ENCODE data around the gene STIP1. TPM values are rescaled to one million over a fixed set of nuclear protein-coding genes. Genes with fewer than 3 reads are reported as not detected.
A peak's percentile ranks its signal among the peaks of the same experiment; 100 is the strongest.

STIP1 gene
- total RNA-seq, 1 donor from 2014 or later: 252 TPM

DNA sequence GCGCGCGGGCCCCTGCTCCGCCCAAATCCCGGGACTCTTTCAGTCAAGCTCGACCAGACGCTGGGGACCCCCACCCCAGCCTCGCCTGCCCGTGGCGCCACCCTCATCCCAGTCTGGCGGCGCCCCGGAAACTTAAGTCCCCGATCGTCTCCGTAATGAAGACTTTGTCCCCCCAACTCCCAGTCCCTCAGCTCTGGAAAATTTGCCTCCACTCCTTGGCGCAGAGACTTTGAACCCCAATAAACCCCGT, 65.7 kb downstream of the STIP1 start:
- no peaks in the 10 kb centered on the region for H3K9me3 ChIP-seq (ENCODE audit: low read depth)
- no peak for DNase-seq (ENCODE audit: low spot score)
- peaks cover 6% of the 10 kb centered on the region for H3K27me3 ChIP-seq
- H3K27me3 Mint-ChIP-seq (ENCODE audit: insufficient read depth, low read depth): peaks cover 17% of the 10 kb centered on the region
- peaks cover 49% of the 10 kb centered on the region for H3F3A ChIP-seq (ENCODE audit: low read depth)
- H3K36me3 Mint-ChIP-seq: peaks cover 4% of the 10 kb centered on the region
- peaks cover 38% of the 10 kb centered on the region for H3K4me1 ChIP-seq
- no peaks in the 10 kb centered on the region for H3K36me3 ChIP-seq
- H4K20me1 ChIP-seq (ENCODE audit: low read depth): peaks cover 25% of the 10 kb centered on the region
- H3K4me3 ChIP-seq: peak overlapping the region; percentile 80
- TF ChIP-seq, protein P1, sequence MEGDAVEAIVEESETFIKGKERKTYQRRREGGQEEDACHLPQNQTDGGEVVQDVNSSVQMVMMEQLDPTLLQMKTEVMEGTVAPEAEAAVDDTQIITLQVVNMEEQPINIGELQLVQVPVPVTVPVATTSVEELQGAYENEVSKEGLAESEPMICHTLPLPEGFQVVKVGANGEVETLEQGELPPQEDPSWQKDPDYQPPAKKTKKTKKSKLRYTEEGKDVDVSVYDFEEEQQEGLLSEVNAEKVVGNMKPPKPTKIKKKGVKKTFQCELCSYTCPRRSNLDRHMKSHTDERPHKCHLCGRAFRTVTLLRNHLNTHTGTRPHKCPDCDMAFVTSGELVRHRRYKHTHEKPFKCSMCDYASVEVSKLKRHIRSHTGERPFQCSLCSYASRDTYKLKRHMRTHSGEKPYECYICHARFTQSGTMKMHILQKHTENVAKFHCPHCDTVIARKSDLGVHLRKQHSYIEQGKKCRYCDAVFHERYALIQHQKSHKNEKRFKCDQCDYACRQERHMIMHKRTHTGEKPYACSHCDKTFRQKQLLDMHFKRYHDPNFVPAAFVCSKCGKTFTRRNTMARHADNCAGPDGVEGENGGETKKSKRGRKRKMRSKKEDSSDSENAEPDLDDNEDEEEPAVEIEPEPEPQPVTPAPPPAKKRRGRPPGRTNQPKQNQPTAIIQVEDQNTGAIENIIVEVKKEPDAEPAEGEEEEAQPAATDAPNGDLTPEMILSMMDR (IDR thresholded peaks at IDR 0.05): no peak
- TF ChIP-seq EZH2phosphoT487 (IDR thresholded peaks at IDR 0.05): no peak
- no peak for TF ChIP-seq EZH2 (IDR thresholded peaks at IDR 0.05)
- H3K9me3 Mint-ChIP-seq: no peaks in the 10 kb centered on the region
- H3K4me2 ChIP-seq: peak overlapping the region; percentile 89
- peak overlapping the region; percentile 36 for H3K9ac ChIP-seq
- no peak overlapping the region for H3K27ac Mint-ChIP-seq
- peak overlapping the region; percentile 95 for H3K4me3 Mint-ChIP-seq
- H3K79me2 ChIP-seq (ENCODE audit: low read depth): peaks cover 11% of the 10 kb centered on the region
- peak overlapping the region; percentile 87 for H2AFZ ChIP-seq (replicated peaks)
- H3K4me1 Mint-ChIP-seq: peaks cover 45% of the 10 kb centered on the region
- no peak overlapping the region for H3K27ac ChIP-seq

DNA sequence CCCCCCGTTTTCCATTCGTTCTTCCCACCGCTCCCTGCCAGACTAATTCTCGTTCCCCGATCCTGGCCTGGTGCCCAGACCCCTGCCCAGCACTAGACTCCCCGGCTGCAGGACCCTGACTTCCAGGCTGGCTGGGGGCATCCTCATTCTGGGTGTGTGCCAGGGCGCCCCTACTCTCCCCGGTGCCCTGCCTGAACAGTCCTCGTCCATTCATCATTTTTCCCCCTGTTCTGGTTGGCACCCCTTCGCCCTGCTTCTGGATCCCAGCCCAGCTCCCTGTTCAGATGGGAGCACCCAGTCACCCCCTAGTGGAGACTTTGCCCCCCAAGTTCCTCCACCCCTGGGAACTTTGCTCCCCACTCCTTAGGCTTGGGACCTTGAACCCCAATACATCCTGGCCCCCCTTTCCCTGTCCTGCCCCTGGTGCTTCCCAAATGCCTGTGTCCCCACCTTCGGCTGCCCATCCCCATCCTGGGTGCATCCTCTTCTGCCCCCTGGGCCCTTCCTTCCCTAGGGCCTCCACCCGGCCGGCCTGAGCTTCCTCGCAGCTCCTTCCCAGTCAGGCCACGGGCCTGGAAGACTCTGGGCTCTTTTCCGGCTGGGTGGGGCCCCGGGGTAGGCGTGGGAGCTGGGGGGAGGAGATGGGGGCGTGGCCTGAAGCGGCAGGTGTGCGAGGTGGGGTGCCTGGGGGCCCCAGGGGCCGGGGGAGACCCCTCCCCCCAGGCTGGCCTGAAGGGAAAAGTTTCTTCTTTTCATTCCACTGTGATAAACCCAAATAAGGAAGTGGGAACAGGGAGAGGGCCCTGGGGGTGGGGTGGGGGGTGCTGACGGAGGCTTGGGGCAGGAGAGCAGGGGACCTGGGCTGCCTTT, 66.3 kb downstream of the STIP1 start:
- DNase-seq (ENCODE audit: low spot score): peak; percentile 52
- Histone ChIP-seq H3K27ac (no peak overlapping the region), H4K20me1 (ENCODE audit: low read depth) (peaks cover 25% of the 10 kb centered on the region), H3K9ac (peak overlapping the region; percentile 36), H3K4me2 (peak overlapping the region; percentile 89), H3K4me3 (peak overlapping the region; percentile 80), H3K79me2 (ENCODE audit: low read depth) (peaks cover 11% of the 10 kb centered on the region), H3K36me3 (no peaks in the 10 kb centered on the region), H3K27me3 (peaks cover 6% of the 10 kb centered on the region), H2AFZ (replicated peaks) (no peak overlapping the region), H3K9me3 (ENCODE audit: low read depth) (no peaks in the 10 kb centered on the region), H3K4me1 (peaks cover 38% of the 10 kb centered on the region), H3F3A (ENCODE audit: low read depth) (peaks cover 44% of the 10 kb centered on the region)
- TF ChIP-seq EZH2 (IDR thresholded peaks at IDR 0.05): no peak
- TF ChIP-seq, protein P1 (IDR thresholded peaks at IDR 0.05): peak; percentile 56
- peaks cover 17% of the 10 kb centered on the region for H3K27me3 Mint-ChIP-seq (ENCODE audit: insufficient read depth, low read depth)
- H3K4me3 Mint-ChIP-seq: peak overlapping the region; percentile 95
- H3K4me1 Mint-ChIP-seq: peaks cover 42% of the 10 kb centered on the region
- H3K36me3 Mint-ChIP-seq: peaks cover 4% of the 10 kb centered on the region
- H3K9me3 Mint-ChIP-seq: no peaks in the 10 kb centered on the region
- H3K27ac Mint-ChIP-seq: no peak overlapping the region

- H3K4me2 ChIP-seq: peak overlapping the region; percentile 89
- no peaks in the 10 kb centered on the region for H3K36me3 ChIP-seq
- peaks cover 38% of the 10 kb centered on the region for H3F3A ChIP-seq (ENCODE audit: low read depth)
- DNase-seq (ENCODE audit: low spot score): no peak
- H3K4me3 Mint-ChIP-seq: peak overlapping the region; percentile 95
- H3K27ac ChIP-seq: no peak overlapping the region
- TF ChIP-seq EZH2 (IDR thresholded peaks at IDR 0.05): no peak
- TF ChIP-seq EZH2phosphoT487 (IDR thresholded peaks at IDR 0.05): no peak
- TF ChIP-seq, protein P1 (IDR thresholded peaks at IDR 0.05): no peak
- H3K9ac ChIP-seq: no peak overlapping the region
- peaks cover 32% of the 10 kb centered on the region for H3K4me1 ChIP-seq
- H3K27me3 ChIP-seq: peaks cover 3% of the 10 kb centered on the region
- peaks cover 38% of the 10 kb centered on the region for H3K4me1 Mint-ChIP-seq
- H3K79me2 ChIP-seq (ENCODE audit: low read depth): peaks cover 11% of the 10 kb centered on the region
- H3K4me3 ChIP-seq: peak overlapping the region; percentile 80
- H4K20me1 ChIP-seq (ENCODE audit: low read depth): peaks cover 25% of the 10 kb centered on the region
- peaks cover 15% of the 10 kb centered on the region for H3K27me3 Mint-ChIP-seq (ENCODE audit: insufficient read depth, low read depth)
- H3K9me3 ChIP-seq (ENCODE audit: low read depth): no peaks in the 10 kb centered on the region
- no peak overlapping the region for H3K27ac Mint-ChIP-seq
- peaks cover 6% of the 10 kb centered on the region for H3K36me3 Mint-ChIP-seq
- no peak overlapping the region for H2AFZ ChIP-seq (replicated peaks)
- H3K9me3 Mint-ChIP-seq: no peaks in the 10 kb centered on the region
Observed at GRCh38 chr11:64253043-64253442, 67.1 kb downstream of the STIP1 start.
